Jurkat, Clone E6-1 (cell line): ENCODE measurements around the gene PGP. TPM values are rescaled to one million over a fixed set of nuclear protein-coding genes. Genes with fewer than 3 reads are reported as not detected.
"Not testable (repeated sequence)": the region's sequence is repeated elsewhere in the genome, so short reads cannot be mapped to it uniquely, and the experiment has no call there.

Experiments
- DNase-seq: peaks from one replicate; pipeline ENCODE4 v3.0.0-alpha.2; 2011; ENCODE audit warnings: low read depth, low spot score
- H3K4me3 ChIP-seq: 2 replicates; pipeline ENCODE4 v1.5.1; 2011; ENCODE audit warnings: mild to moderate bottlenecking, low read length, control low read depth, moderate library complexity
- polyA plus RNA-seq: library from polyadenylated mRNA; unstranded; fragments of >200 nt; gene quantifications from one replicate; pipeline ENCODE4 v1.2.1, GENCODE V29; 2012; ENCODE audit warnings: missing spikeins; ENCODE audit not compliant: insufficient read length, insufficient read depth

PGP gene, protein sequence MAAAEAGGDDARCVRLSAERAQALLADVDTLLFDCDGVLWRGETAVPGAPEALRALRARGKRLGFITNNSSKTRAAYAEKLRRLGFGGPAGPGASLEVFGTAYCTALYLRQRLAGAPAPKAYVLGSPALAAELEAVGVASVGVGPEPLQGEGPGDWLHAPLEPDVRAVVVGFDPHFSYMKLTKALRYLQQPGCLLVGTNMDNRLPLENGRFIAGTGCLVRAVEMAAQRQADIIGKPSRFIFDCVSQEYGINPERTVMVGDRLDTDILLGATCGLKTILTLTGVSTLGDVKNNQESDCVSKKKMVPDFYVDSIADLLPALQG
- 33.2 TPM for polyA plus RNA-seq

- peak within 1 kb of the TSS; percentile 92 for H3K4me3 ChIP-seq
- no peak for DNase-seq
These were observed at the start of gene PGP for GRCh38 chr16:2214719-2214968. TSS of gene PGP (minus strand) at chr16:2214840. CDS start at chr16:2214777, 63 bp downstream.

DNA sequence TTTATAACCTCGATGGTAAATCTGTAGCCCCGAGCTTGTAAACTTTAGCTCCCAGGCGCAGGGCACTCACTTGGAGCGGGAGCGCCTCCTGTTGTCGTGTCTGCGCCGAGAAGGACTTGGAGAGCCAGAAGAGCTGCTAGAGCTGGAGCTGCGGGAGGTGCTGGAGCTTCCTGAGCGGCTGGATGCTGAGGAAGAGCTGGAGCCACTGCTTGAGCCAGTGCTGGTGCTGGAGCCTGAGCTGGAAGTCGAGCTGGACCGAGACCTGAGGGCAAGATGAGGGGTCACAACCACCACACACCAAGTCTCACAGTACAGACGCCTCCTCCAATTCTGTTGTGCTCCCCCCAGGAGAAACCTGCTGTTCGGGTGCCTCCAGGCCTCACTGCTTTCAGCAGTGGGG is 48.4 kb upstream of the PGP start:
- H3K4me3 ChIP-seq, DNase-seq: not testable (repeated sequence)

DNA sequence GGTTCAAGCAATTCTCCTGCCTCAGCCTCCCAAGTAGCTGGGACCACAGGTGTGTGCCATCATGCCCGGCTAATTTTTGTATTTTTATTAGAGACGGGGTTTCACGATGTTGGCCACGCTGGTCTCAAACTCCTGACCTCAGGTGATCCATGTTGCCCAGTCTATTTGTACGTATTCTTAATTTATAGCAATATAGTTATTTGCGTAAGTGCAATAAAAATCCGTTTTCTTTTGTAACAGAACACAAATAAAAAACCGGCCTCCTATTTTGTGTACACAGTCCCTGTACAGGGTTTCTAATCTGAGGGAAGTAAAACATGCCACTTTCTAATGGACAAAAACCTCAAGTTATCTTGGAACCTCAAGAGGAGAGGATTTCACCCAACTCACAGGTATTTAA is 45.6 kb upstream of the PGP start:
- no peak overlapping the region for H3K4me3 ChIP-seq
- DNase-seq = no peak

DNA sequence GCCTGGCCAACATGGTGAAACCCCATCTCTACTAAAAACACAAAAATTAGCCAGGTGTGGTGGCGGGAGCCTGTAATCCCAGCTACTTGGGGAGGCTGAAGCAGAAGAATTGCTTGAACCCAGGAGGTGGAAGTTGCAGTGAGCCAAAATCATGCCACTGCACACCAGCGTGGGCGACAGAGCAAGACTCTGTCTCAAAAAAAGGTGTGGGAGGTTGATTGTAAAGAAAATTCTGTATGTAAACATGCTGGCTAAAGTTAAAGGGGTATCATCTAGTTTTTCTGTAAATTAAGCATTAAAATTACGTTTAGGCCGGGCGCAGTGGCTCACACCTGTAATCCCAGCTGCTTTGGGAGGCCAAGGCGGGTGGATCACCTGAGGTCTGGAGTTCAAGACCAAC is 43.9 kb upstream of the PGP start:
- H3K4me3 ChIP-seq, DNase-seq: not testable (repeated sequence)

- no peak overlapping the region for H3K4me3 ChIP-seq
These were observed 43.1 kb upstream of the PGP start for GRCh38 chr16:2257726-2258125.

GRCh38 chr16:2256531-2257140 is 42.0 kb upstream of the PGP start:
- DNase-seq = no peak
- no peak overlapping the region for H3K4me3 ChIP-seq

More at GRCh38 chr16:2257726-2258125, 43.1 kb upstream of the PGP start:
- DNase-seq = no peak

GRCh38 chr16:2253293-2253692 is 38.7 kb upstream of the PGP start:
- no peak overlapping the region for H3K4me3 ChIP-seq
- DNase-seq = no peak

- H3K4me3 ChIP-seq = no peak overlapping the region
- DNase-seq = no peak
These were observed 38.1 kb upstream of the PGP start for GRCh38 chr16:2252806-2253148.

- no peak within 1 kb of the TSS for H3K4me3 ChIP-seq
- DNase-seq = no peak
These were observed 36.9 kb upstream of the PGP start, which contains the start of gene ECI1 for GRCh38 chr16:2251296-2252111. TSS of gene ECI1 (minus strand) at chr16:2251587. CDS start at chr16:2251566, 21 bp downstream.

- H3K4me3 ChIP-seq = no peak overlapping the region
These were observed 36.1 kb upstream of the PGP start for GRCh38 chr16:2250652-2251295.

DNA sequence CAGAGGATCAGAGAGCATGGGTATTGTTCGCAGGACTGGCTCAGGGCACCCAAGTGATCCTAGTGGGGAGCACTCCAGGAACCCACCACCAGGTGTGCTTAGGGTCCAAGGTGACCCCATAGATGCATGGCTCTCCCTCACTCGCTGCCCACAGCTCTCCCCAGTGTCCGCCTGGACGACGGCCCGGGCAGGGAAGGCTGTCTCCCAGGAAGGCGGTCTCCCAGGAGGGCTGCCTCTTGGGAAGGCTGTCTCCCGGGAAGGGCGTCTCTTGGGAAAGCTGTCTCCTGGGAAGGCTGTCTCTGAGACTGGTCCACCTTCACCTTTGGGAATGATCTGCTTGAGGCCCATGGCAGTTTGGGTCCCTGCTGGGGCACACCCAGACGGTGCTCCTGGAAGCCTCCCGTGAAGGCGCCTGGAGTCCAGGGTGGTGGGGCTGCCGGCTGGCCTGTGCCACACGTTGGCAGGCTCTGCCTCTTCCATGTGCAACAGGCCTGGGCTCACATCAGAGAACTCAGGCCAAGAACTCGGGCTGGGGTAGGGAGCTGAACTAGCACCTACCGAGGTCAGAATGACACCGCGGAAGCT is 31.8 kb upstream of the PGP start:
- DNase-seq = no peak
- H3K4me3 ChIP-seq = no peak overlapping the region

More at GRCh38 chr16:2250652-2251295, 36.1 kb upstream of the PGP start:
- DNase-seq = no peak

- no peak for DNase-seq
- H3K4me3 ChIP-seq = no peak overlapping the region
These were observed 30.5 kb upstream of the PGP start for GRCh38 chr16:2244926-2245795.

- no peak overlapping the region for H3K4me3 ChIP-seq
- no peak for DNase-seq
These were observed 29.7 kb upstream of the PGP start for GRCh38 chr16:2244301-2244700.

DNA sequence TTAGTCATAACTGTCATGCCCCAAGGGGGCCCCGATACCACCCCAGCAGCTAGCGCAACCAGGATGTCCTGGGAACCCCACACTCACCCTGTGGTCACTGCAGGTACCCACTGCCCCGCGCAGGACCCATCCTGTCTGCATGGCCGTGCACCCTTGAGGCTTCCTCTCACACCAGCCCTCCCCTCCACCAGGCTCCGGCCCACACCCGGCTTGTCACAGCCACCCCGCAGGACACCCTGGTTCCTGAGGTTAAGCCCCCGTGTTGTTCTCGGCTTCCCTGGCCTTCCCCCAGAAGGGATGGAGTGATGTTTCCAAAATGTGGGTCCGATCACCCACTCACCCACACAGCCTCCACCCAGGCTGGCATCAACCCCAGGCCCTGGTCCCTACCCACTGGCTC is 29.1 kb upstream of the PGP start:
- no peak for DNase-seq
- H3K4me3 ChIP-seq = no peak overlapping the region

DNA sequence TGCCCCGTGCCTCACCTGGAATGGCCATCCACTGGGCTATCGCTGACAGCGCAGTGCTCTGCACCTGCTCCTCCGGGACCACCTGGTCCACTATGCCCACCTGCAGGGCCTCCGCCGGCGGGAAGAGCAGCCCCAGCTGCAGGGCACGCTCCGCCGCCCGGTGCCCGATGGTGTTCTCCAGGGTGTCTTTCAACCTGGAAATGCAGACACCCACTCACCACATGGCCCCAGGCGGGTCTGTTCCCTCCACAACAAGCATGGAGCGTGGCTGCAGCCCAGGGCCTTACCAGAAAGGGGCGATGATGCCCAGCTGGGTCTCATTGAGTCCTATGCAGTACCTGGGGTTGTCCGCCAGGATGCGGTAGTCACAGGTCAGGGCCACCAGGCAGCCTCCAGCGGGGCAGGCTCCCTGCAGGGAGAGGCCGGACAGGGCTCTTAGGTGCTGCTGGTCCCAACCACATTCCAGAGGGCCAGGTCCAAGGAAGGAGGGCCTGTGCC is 28.4 kb upstream of the PGP start:
- DNase-seq = no peak
- no peak overlapping the region for H3K4me3 ChIP-seq

- no peak for DNase-seq
- H3K4me3 ChIP-seq = no peak overlapping the region
These were observed 28.0 kb upstream of the PGP start for GRCh38 chr16:2242598-2242997.

- not testable (repeated sequence) for DNase-seq, H3K4me3 ChIP-seq
These were observed 25.7 kb upstream of the PGP start for GRCh38 chr16:2240331-2240730.
